Measurements from ENCODE around the gene CYP4F8.

GRCh38 chr19:15669891-15670290 is 54.9 kb downstream of the CYP4F8 start:
- no peak for TF ChIP-seq EZH2 (IDR thresholded peaks at IDR 0.05)
- no peak for TF ChIP-seq CTCF (IDR thresholded peaks at IDR 0.05)

Data from neural progenitor cell (in vitro differentiated cells).